ENCODE results near the gene TSC22D2.

TSC22D2 gene

GRCh38 chr3:150412561-150413231 lies 4.6 kb downstream of the TSC22D2 start:
- DNase-seq = no peak

DNA sequence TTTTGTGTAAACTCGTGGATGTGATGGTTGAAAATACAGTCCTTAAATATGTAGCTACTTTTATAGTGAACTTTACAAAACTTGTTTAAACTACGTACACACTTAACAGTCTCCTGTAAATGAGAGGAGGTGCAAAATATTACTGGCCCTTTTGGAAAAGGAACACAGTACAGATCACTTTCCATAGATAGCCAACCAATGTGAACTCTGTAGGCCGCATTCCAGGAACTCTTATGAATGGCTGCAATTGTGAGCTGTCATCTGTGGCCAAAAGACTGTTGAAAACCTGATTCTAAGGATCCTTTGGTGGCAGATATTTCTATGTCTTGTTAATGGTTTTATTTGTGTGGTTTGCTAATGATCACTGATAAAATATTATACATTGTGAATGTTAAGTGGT lies 6.2 kb downstream of the TSC22D2 start:
- DNase-seq = no peak

DNA sequence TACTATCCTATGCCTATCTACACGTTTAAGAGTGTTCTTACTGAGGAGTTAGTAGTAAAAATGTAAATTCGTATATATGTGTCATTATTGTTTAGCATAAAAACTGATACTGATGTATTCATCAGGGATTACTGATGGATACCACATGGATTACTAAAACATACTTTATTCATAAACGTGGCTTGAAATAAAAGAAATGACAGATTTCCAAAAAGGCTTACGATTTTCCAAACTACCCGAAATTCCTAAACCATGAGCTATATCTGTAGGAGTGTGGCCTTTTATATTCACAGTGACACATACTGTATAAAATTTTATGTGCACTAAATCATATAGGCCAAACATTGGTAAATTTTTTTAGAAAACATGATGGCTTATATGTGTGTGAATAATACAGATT lies 6.9 kb downstream of the TSC22D2 start:
- DNase-seq = no peak

DNA sequence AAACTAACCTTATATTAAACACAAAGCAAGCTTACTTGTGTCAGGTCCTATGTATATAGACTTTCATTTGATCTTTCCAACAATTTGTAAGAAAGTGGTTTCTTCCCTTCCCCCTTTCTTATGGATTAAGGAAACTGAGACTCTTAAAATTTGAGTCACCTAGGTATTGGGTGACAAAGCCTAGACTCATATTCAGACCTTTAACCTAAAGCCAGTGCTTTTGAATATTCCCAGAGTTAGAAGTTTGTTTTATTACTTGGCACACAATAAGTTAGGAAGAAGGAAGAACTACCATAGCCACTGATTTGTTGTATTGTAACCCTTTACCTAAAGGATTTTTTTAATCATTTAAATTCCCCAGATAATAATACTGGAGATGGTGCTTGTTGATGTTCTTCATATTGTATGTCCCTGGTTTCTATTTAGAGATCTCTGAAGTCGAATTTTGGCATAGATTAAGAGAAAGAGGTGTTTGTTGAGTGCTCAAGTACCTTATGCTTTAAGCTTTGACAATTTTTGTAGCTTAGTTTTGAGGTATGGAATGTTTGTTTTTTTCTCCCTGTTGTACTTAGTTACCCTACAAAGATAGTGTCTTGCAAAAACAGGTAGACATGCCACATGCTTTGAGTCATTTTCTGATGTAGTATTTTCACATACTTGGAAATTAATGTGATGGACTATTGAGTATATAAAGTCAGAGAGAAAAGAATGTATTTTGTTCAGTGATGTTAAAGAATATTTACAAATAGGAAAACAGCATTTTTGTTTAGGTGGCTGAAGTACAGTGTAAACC lies 11.2 kb downstream of the TSC22D2 start:
- DNase-seq = no peak

- no peak for DNase-seq
These were observed 11.9 kb downstream of the TSC22D2 start for GRCh38 chr3:150419959-150420358.

GRCh38 chr3:150421256-150421655 lies 13.2 kb downstream of the TSC22D2 start:
- DNase-seq = no peak

DNA sequence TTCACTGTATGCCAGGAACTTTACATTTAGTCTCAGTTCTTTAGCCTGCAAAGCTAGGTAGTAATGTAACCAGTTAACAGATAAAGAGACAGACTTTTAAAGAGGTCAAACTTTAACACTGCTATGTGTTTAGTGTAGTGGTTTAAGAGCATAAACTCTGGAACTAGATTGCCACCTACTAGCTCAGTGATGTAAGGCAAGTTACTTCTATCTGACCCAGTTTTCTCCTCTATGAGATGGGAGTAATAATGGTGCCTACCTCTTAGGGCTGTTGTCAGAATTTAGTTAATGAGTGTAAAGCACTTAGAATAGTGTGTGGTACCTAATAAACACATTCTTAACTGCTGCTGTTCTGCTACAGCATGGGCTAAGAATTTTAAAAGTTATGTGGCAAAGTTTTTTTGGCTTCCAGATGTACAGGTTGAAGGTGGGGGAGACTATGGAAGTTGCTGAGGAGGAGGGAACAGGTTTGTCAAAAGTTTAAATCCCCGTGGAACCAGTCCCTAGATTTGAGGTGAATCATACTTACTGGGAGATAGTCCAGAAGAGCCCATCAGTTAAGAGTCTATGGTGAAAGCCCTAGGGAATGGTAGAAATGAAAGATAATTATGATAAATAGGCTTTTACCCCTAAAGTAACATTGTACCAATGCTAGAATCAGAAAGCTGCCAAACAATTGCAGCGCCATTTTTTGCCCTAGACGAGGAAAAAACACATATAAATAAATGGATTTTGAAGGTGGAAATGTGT lies 13.9 kb downstream of the TSC22D2 start:
- no peak for DNase-seq

DNA sequence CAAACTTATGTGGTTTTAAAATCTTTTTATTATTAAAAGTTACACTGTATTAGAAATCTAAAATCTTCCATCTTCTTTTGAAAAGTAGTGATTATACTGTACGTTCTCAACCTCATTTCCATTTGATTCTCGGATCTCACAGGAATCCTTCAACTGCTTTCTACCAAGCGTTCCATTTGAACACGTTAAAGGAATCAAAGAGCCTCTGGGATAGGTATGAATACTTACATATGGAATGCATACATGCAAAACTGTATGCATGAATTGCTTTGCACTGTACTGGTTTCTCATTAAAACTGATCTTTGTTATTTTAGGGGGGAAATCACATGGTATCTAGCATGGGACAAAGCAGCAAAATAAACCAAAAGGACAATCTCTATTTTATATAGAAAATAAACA lies 14.8 kb downstream of the TSC22D2 start:
- DNase-seq = no peak

- DNase-seq = no peak
These were observed 15.7 kb downstream of the TSC22D2 start for GRCh38 chr3:150423761-150424160.

DNA sequence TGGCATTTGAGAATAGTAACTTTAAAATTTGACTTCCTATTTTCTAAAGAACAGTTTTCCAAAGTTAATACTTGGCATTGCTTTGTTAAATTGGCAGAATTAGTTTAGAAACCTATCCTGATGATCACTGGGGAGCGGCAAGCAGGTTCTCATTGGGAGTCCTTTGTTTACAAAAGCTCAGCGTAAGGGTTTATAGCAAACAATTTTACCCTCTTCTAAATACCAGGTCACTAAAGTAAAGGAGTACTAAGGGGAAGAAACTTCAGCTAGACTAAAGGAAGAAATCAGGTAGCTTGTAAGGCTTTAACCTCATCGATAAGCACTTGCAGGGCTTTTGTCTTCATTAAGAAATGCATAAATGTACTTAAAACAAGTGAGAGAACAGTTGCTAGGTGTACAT lies 18.2 kb downstream of the TSC22D2 start:
- DNase-seq = no peak

DNA sequence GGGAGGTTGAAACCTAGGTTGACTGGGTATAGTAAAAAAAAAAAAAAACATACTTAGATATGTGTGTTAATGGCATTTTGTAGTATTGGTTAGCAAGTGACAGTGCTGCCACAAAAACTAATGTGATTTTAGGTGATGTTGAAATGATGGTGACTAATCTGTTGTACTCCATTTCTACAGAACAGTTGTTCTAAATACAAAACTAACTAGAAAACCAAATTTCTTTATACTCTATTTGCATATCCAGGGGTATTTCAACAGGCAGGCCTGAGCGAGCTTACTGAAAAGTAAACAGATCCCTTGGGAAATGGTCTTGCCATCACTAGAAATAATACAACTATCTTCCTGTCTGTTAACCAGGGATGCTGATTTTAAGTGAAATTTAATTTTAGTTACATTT lies 20.5 kb downstream of the TSC22D2 start:
- no peak for DNase-seq

DNA sequence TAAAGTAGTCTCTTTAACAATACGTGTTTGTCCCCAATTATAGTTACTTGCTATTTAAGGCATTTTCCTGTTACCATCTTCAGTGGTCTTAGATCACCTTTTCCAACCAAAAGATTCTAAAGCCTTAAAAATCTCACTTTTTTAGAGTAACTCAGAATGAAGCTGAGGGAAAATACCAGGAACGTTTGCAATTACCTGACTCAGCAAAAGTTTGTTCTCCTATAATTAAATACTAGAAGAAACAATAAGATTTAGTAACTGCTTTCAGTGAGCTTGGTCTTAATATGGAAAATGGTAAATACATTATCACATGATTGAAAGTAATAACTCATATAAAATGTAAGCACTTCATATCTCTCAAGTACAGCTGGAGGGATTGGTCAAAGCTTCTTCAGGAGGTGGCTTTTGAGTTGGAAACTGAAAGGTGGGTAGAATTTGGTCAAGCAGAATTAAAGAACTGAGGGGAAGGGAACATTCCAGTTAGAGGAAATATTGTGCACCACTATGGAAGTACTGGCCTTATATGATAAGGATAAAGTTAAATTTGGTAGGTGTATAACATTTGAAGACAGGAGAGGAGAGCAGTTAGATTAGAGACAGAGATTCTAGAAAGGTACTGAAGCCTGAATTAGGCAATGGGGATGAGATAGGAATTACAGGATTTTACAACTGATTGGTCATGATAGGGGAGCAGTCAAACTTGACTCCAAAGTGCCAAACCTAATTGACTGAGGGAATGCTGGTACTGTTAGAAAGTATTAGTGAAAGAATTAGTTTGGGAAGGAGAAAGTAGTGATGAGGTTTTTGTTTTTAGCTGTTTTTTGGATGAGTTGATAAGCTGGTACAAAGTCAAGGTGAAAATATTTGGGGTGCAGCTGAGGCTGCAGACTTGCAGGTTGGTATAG lies 21.9 kb downstream of the TSC22D2 start:
- no peak for DNase-seq

DNA sequence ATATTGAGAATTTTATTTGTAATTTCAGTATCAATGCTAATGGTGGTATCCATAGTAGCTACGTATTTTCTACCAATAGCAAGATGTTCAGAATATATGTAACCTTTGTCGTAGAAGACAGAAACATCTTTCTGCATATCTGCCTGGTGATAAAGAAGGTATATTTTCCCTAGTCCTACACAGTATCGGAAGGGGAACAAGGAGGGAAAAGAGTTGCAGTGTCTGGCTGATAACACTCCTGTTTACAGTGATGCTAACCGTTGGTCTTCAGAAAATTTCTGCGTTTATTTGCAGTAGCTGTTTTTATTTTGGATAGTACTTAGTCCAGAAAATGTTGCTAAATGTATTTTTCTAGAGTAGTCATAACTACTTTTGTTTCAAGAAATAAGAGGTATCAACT lies 25.2 kb downstream of the TSC22D2 start:
- no peak for DNase-seq

DNA sequence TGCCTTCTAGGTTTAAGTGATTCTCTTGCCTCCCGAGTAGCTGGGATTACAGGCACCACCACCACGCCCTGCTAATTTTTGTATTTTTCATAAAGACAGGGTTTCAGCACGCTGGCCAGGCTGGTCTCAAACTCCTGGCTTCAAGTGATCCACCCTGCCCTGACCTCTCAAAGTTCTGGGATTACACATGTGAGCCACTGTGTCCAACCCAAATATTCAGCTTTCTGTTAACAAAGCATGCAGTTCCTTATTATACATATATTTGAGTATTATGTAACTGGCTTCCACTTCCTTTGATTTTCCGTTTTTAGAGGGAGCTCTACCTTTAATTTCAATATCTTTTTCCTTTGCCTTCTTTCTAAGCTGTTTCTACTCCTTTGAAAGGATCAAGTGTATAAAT lies 26.1 kb downstream of the TSC22D2 start:
- DNase-seq = no peak

- DNase-seq = no peak
These were observed 28.1 kb downstream of the TSC22D2 start for GRCh38 chr3:150436161-150436560.

DNA sequence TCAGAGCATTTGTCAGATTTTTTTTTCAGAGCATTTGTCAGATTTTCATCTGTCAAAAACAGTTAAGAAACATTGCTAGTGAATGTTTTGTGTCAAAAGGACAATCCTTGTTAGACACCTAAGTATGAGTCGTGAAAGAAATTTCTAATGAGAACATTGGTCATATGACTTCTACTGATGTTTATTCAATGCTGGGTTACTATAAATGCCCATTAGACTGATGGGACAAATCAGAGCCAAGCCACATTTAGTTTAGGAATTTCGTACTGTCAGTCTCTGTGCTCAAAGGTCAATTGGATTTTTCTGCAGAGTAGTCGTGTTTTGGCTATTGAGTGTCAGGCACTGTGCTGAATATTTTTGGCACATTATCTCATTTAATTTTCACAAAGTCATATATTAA lies 31.6 kb downstream of the TSC22D2 start:
- DNase-seq = no peak

GRCh38 chr3:150443331-150443741 lies 35.2 kb downstream of the TSC22D2 start:
- no peak for DNase-seq

GRCh38 chr3:150444371-150444770 lies 36.3 kb downstream of the TSC22D2 start:
- DNase-seq = no peak

- no peak for DNase-seq
These were observed 38.4 kb downstream of the TSC22D2 start for GRCh38 chr3:150446470-150446977.

GRCh38 chr3:150447084-150447483 lies 39.0 kb downstream of the TSC22D2 start:
- no peak for DNase-seq

DNA sequence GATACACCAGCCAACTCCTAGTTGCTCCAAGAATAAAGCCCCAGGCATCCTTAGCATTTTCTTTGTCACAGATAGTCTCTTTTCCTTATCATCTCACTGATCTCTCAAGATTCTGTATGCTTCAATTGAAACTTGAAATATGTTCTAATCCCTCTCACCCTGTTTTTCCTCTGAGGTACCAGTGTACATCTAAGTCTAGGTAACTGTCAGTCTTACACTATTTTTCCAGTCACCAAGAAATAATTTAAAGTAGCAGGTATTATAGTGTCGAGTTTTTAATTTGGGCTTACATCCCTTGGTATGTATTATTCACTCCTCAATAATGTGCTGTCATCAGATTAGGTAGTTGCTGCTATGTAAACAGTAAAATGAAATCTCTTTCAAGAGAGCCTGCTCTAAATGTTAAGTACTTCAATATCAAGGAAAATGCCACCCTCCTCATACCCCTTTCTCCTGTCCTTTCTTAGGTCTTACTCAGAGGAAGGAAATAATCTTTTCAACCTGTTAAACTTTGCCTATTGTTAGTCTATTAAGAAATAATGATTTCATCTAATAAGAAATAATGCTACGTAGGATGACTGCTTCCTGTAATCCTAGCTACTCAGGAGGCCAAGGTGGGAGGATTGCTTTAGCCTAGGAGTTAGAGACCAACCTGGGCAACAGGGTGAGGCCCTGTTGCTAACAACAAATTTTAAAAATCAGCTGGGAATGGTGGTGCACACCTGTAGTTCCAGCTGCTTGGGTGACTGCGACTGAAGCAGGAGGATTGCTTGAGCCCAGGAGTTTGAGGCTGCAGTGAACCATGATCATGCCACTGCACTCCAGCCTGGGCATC lies 39.8 kb downstream of the TSC22D2 start:
- DNase-seq = no peak
